Neutrophil (primary cell): ENCODE data around the gene RFNG.

Experiments used
- H3K27ac ChIP-seq: fragments of 200-600 bp; sonication (generic); 2 replicates; pipeline ENCODE4 v1.5.1; 2016; ENCODE audit warnings: mild to moderate bottlenecking, moderate library complexity
- H3K27me3 ChIP-seq: fragments of 200-600 bp; sonication (generic); 2 replicates; pipeline ENCODE4 v1.6.0; 2016; ENCODE audit warnings: mild to moderate bottlenecking
- H3K36me3 ChIP-seq: fragments of 200-600 bp; sonication (generic); 2 replicates; pipeline ENCODE4 v1.5.1; 2017
- H3K4me1 ChIP-seq, 2 experiments: fragments of 200-600 bp in 1 of 2; sonication (generic) in 1 of 2; 1 replicate in 1 of 2; 2 replicates in 1 of 2; pipeline versions ENCODE4 v1.5.1 to v1.6.1; 2013 to 2016; ENCODE audit warnings: low read depth in 1 of 2, low read length in 1 of 2, mild to moderate bottlenecking in 1 of 2, moderate library complexity in 1 of 2; ENCODE audit not compliant: control insufficient read depth in 1 of 2, insufficient read depth in 1 of 2
- H3K4me3 ChIP-seq, 2 experiments: fragments of 200-600 bp in 1 of 2; sonication (generic) in 1 of 2; 1 replicate in 1 of 2; 2 replicates in 1 of 2; pipeline ENCODE4 v1.5.1; 2013 to 2016; ENCODE audit warnings: low read depth in 1 of 2, low read length in 1 of 2, mild to moderate bottlenecking in 1 of 2, moderate library complexity in 1 of 2
- H3K9me3 ChIP-seq: fragments of 200-600 bp; sonication (generic); 2 replicates; pipeline ENCODE4 v1.5.1; 2016
- TF ChIP-seq, protein P1 (sequence below): fragments of 200-600 bp; sonication (generic); IDR thresholded peaks from 2 replicates; pipeline ENCODE4 v1.5.1; 2016; ENCODE audit warnings: antibody characterized with exemption

The RFNG gene

DNA sequence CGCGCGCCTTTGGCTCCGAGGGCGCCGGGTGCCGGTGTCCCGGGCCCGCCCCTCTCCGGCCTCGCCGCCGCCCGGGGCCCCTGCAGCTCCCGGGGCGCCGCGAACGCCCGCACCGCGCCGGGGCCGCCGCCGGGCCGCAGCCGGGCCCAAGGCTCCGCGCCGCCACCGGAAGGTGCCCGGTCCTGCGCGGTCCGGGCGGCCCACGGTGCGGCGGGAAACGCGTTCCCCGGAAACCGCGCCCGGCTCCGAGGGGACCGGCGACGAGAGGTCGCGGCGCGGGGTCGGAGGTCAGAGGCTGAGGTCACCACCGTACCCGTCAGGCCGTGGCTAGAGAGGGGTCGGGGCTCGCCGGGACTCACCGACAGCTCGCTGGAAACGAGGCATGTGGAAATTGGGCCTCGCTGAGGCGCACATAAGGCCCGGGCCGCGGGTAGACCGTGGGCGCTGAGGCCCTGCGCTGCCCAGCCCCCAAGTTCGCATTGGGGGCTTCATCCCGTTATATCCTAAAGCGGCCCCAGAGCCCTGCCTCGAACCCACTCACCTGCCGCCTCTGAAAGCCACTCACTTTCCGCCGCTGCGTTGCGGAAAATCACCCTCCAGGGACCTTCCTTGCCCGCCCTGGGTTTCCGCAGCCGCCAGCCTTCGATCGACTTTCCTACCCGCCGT, 14.2 kb upstream of the RFNG start, which contains the start of gene DUS1L:
TSS of gene DUS1L (minus strand) at position 167 of the 666 bp plus-strand sequence. CDS start 745 bp downstream, outside the sequence.
- TF ChIP-seq, protein P1, sequence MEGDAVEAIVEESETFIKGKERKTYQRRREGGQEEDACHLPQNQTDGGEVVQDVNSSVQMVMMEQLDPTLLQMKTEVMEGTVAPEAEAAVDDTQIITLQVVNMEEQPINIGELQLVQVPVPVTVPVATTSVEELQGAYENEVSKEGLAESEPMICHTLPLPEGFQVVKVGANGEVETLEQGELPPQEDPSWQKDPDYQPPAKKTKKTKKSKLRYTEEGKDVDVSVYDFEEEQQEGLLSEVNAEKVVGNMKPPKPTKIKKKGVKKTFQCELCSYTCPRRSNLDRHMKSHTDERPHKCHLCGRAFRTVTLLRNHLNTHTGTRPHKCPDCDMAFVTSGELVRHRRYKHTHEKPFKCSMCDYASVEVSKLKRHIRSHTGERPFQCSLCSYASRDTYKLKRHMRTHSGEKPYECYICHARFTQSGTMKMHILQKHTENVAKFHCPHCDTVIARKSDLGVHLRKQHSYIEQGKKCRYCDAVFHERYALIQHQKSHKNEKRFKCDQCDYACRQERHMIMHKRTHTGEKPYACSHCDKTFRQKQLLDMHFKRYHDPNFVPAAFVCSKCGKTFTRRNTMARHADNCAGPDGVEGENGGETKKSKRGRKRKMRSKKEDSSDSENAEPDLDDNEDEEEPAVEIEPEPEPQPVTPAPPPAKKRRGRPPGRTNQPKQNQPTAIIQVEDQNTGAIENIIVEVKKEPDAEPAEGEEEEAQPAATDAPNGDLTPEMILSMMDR = no peak
- Histone ChIP-seq H3K27me3 (peaks cover under 1% of the 10 kb centered on the region), H3K9me3 (no peaks in the 10 kb centered on the region), H3K4me1 (peaks cover 16% of the 10 kb centered on the region in 2 experiments), H3K36me3 (peaks cover 28% of the 10 kb centered on the region), H3K27ac (peak within 1 kb of the TSS; percentile 53), H3K4me3 (peak within 1 kb of the TSS; percentile 64 to 71)

DNA sequence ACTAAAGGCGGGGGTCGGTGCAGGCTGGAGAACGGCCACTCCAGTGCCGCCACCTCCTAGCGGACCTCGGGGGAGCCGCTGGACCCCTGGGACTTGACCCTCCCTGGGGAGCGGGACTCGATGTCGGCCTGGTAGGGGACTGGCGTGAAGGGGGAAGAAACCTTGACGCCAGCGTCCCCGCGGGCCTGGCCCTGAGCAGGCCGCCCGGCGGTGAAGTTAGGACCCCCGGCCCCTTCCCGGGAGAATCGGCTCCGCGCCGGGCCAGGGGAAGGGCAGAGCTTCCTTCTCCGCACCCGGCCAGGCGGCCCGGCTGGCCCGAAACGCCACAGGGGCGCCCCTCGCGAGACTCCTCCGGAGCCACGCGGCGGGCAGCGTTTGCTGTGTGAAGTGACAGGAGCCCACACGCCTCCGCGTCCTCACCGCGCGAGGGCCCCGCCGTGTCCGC, 13.6 kb upstream of the RFNG start:
- Histone ChIP-seq H3K4me3 (peak overlapping the region; percentile 64 to 71), H3K9me3 (no peaks in the 10 kb centered on the region), H3K4me1 (peaks cover 16% of the 10 kb centered on the region in 2 experiments), H3K27ac (peak overlapping the region; percentile 53), H3K27me3 (no peaks in the 10 kb centered on the region), H3K36me3 (peaks cover 34% of the 10 kb centered on the region)
- TF ChIP-seq, protein P1 = no peak

DNA sequence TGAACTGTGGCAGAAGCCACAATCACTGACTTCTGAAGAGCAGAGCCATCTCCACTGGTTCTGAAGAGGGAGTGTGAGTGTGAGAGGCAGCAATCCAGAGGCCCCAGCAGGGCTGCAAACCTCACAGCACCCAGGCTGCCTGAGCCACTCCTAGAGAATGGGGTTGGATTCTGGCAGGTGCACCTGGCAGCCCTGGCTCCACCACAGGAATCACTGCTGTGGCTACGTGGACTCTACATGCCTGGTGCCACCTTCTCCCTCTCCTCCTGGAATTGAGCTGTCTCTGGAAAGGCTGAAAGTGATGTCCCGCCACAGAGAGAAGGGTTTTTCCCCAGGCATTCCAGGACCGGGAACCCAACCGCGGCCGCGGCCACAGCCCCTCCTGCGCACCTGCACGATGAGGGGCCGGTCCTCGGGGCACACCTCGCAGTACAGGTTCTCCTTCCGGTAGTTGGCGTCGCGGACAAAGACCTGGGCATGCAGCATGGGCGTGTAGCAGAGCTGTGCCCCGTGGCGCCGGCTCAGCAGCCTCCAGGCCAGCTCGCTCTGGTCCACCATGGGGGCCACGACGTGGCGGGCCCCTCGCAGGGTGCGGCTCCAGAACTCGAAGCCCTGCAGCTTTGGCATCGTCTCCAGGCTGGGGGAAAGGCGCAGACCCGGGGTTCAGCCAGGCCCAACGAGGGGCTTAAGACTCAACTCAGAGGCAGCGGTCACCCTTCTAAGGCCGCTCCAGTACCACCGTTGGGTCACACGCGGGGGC, 13.0 kb upstream of the RFNG start:
- H3K36me3 ChIP-seq = peaks cover 40% of the 10 kb centered on the region
- TF ChIP-seq, protein P1 = no peak
- H3K9me3 ChIP-seq = no peaks in the 10 kb centered on the region
- H3K4me1 ChIP-seq = peaks cover 16% of the 10 kb centered on the region in 2 experiments
- no peaks in the 10 kb centered on the region for H3K27me3 ChIP-seq
- H3K4me3 ChIP-seq = peak overlapping the region; percentile 64 to 71
- H3K27ac ChIP-seq = no peak overlapping the region

DNA sequence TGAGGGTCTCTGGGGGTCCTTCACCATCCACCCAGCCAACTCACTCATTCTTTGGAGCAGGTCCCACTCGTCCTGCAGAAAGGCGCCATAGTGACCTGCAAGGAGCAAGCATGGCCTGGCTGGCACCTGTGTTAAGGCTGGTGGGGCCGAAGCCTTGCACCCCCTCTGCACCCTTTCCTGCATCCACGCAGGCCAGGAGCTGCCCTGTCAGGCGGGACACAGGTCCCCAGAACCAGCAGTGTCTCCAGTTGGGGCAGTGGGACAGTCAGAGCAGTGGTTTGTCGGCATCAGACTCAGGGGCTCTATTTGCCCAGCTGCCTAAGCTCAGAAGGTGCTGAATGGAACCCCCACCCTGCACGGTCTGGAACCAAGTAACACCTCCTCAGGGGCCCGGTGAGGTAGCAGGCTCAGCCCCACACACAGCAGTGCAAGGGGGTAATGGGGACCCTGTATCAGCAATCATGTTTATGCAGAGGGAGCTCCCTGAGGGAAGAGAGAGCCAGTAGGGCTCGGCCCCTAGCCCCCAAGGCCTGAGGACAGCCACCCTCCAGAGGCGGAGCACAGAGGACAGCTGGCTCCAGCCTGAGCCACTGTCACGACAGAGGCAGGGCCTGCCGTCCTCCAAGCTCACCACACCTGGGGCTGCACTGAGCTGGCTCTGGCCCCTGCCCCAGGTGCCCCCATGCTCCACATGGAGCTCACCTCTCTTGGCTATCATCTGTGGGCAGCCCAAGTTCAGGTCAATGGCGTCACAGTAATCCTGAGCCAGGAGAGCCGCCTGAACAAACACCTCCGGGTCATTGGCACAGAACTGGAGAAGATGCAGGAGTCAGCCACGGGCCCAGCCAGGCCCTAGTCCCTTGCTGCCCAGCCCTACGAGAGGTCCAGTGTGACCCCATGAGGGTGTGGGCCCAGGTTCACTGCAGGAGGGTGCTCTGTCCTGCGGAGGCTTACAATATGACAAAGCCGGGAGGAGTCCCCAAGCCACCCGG, 12.1 kb upstream of the RFNG start:
- peaks cover 16% of the 10 kb centered on the region in 2 experiments for H3K4me1 ChIP-seq
- no peak overlapping the region for H3K4me3 ChIP-seq
- H3K9me3 ChIP-seq = no peaks in the 10 kb centered on the region
- no peak overlapping the region for H3K27ac ChIP-seq
- TF ChIP-seq, protein P1 = no peak
- H3K27me3 ChIP-seq = no peaks in the 10 kb centered on the region
- peaks cover 49% of the 10 kb centered on the region for H3K36me3 ChIP-seq

GRCh38 chr17:82062984-82063368, 11.4 kb upstream of the RFNG start:
- H3K4me3 ChIP-seq = no peak overlapping the region
- H3K9me3 ChIP-seq = no peaks in the 10 kb centered on the region
- peaks cover 16% of the 10 kb centered on the region in 2 experiments for H3K4me1 ChIP-seq
- H3K36me3 ChIP-seq = peaks cover 56% of the 10 kb centered on the region
- H3K27ac ChIP-seq = no peak overlapping the region
- TF ChIP-seq, protein P1 = no peak
- no peaks in the 10 kb centered on the region for H3K27me3 ChIP-seq
